Subcutaneous abdominal adipose tissue (tissue), 5 donors: ENCODE data around the gene CXCL8.

ENCODE experiments used
- H3K27ac ChIP-seq: one replicate; pipeline ENCODE4 v1.7.0; 2013; ENCODE audit warnings: low read depth, mild to moderate bottlenecking, inconsistent platforms, low read length, moderate library complexity
- H3K27me3 ChIP-seq, 5 donors: one replicate each; pipeline ENCODE4 v1.7.0; 2013; ENCODE audit warnings: low read length in 5 of 5, inconsistent platforms in 1 of 5; ENCODE audit not compliant: control insufficient read depth in 5 of 5, insufficient read depth in 4 of 5
- H3K36me3 ChIP-seq, 5 donors: one replicate each; pipeline ENCODE4 v1.7.0; 2013; ENCODE audit warnings: low read length in 5 of 5; ENCODE audit not compliant: control insufficient read depth in 5 of 5, insufficient read depth in 5 of 5
- H3K4me1 ChIP-seq, 5 donors: one replicate each; pipeline ENCODE4 v1.7.0; 2013; ENCODE audit warnings: low read length in 5 of 5, mild to moderate bottlenecking in 3 of 5, moderate library complexity in 1 of 5; ENCODE audit not compliant: control insufficient read depth in 5 of 5, insufficient read depth in 5 of 5
- H3K4me3 ChIP-seq, 5 donors: one replicate each; pipeline ENCODE4 v1.7.0; 2013; ENCODE audit warnings: low read length in 5 of 5, low read depth in 1 of 5
- H3K9ac ChIP-seq, 5 donors: one replicate each; pipeline ENCODE4 v1.7.0; 2013; ENCODE audit warnings: low read length in 5 of 5, mild to moderate bottlenecking in 4 of 5, moderate library complexity in 3 of 5
- H3K9me3 ChIP-seq, 5 donors: one replicate each; pipeline ENCODE4 v1.7.0; 2013; ENCODE audit warnings: low read length in 5 of 5; ENCODE audit not compliant: control insufficient read depth in 5 of 5
- donor health status: healthy.
- donor health status: healthy.
- donor health status: healthy.
- donor health status: healthy.
- donor health status: healthy.

The CXCL8 gene

DNA sequence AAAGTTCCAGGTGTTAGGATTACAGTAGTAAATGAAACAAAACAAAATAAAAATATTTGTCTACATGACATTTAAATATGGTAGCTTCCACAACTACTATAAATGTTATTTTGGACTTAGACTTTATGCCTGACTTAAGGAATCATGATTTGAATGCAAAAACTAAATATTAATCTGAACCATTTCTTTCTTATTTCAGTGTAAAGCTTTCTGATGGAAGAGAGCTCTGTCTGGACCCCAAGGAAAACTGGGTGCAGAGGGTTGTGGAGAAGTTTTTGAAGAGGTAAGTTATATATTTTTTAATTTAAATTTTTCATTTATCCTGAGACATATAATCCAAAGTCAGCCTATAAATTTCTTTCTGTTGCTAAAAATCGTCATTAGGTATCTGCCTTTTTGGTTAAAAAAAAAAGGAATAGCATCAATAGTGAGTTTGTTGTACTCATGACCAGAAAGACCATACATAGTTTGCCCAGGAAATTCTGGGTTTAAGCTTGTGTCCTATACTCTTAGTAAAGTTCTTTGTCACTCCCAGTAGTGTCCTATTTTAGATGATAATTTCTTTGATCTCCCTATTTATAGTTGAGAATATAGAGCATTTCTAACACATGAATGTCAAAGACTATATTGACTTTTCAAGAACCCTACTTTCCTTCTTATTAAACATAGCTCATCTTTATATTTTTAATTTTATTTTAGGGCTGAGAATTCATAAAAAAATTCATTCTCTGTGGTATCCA, 1.6 kb downstream of the CXCL8 start:
- H3K36me3 ChIP-seq, result no peaks in the 10 kb centered on the region
- H3K27ac ChIP-seq, result no peak overlapping the region
- H3K9me3 ChIP-seq, result peaks cover 0 to 3% (median 0%) of the 10 kb centered on the region in 5 donors
- H3K4me3 ChIP-seq, result no peak overlapping the region
- H3K9ac ChIP-seq, result no peak overlapping the region
- H3K4me1 ChIP-seq, result peaks cover 0 to 9% (median 0%) of the 10 kb centered on the region in 5 donors
- no peaks in the 10 kb centered on the region for H3K27me3 ChIP-seq

DNA sequence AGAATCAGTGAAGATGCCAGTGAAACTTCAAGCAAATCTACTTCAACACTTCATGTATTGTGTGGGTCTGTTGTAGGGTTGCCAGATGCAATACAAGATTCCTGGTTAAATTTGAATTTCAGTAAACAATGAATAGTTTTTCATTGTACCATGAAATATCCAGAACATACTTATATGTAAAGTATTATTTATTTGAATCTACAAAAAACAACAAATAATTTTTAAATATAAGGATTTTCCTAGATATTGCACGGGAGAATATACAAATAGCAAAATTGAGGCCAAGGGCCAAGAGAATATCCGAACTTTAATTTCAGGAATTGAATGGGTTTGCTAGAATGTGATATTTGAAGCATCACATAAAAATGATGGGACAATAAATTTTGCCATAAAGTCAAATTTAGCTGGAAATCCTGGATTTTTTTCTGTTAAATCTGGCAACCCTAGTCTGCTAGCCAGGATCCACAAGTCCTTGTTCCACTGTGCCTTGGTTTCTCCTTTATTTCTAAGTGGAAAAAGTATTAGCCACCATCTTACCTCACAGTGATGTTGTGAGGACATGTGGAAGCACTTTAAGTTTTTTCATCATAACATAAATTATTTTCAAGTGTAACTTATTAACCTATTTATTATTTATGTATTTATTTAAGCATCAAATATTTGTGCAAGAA, 2.3 kb downstream of the CXCL8 start:
- Histone ChIP-seq H3K27me3 (no peaks in the 10 kb centered on the region), H3K4me3 (no peak overlapping the region), H3K9me3 (peaks cover 0 to 3% (median 0%) of the 10 kb centered on the region in 5 donors), H3K27ac (no peak overlapping the region), H3K36me3 (no peaks in the 10 kb centered on the region), H3K4me1 (peaks cover 0 to 9% (median 0%) of the 10 kb centered on the region in 5 donors), H3K9ac (no peak overlapping the region)

DNA sequence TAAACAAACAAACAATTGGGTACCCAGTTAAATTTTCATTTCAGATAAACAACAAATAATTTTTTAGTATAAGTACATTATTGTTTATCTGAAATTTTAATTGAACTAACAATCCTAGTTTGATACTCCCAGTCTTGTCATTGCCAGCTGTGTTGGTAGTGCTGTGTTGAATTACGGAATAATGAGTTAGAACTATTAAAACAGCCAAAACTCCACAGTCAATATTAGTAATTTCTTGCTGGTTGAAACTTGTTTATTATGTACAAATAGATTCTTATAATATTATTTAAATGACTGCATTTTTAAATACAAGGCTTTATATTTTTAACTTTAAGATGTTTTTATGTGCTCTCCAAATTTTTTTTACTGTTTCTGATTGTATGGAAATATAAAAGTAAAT, 2.9 kb downstream of the CXCL8 start:
- H3K4me3 ChIP-seq, result no peak overlapping the region
- no peaks in the 10 kb centered on the region for H3K36me3 ChIP-seq
- no peak overlapping the region for H3K27ac ChIP-seq
- no peak overlapping the region for H3K9ac ChIP-seq
- peaks cover 0 to 3% (median 0%) of the 10 kb centered on the region in 5 donors for H3K9me3 ChIP-seq
- H3K4me1 ChIP-seq, result peaks cover 0 to 9% (median 0%) of the 10 kb centered on the region in 5 donors
- H3K27me3 ChIP-seq, result no peaks in the 10 kb centered on the region

DNA sequence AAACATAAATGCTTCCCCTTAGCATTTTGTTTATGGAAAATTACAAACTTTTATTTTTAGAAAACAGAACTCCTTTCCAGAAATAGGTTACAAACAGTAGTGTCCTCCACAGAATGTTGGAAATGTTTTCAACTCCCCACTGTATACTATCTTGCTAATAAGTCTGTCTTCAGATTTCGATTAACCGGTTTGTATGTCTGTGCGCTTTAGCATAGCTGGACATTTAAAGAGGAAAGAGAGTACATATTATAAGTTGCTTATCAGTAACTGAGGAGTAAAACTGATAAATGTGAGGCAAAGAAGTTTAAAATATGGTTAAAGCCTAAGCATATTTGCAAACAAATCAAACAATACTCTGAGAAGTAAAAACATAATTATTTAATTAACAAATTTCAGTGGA, 3.4 kb downstream of the CXCL8 start:
- H3K4me3 ChIP-seq, result no peak overlapping the region

DNA sequence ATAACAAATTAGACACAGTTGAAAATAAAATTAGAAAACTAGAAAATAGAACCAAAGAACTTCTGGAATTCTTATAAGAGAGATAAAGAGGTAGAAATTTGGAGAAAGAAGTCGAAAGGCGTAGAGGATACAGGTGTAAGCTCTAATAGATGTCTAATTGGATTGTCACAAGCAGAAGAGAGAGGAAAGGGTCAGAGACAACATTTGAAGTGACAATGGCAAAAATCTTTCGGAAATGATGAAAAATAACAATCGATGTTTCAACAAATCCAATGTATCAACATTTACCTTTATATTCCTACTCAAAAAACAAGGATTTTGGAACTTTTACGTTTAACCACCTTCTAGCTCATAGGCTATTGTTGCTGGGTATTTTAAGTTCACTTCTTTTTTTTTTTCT, 3.8 kb downstream of the CXCL8 start:
- Histone ChIP-seq H3K36me3 (no peaks in the 10 kb centered on the region), H3K9me3 (peaks cover 0 to 3% (median 0%) of the 10 kb centered on the region in 5 donors), H3K9ac (no peak overlapping the region), H3K27ac (no peak overlapping the region), H3K27me3 (no peaks in the 10 kb centered on the region), H3K4me1 (peaks cover 0 to 9% (median 0%) of the 10 kb centered on the region in 5 donors), H3K4me3 (no peak overlapping the region)

More for the DNA sequence above, 3.4 kb downstream of the CXCL8 start:
- Histone ChIP-seq H3K9me3 (peaks cover 0 to 3% (median 0%) of the 10 kb centered on the region in 5 donors), H3K27ac (no peak overlapping the region), H3K36me3 (no peaks in the 10 kb centered on the region), H3K9ac (no peak overlapping the region), H3K4me1 (peaks cover 0 to 9% (median 0%) of the 10 kb centered on the region in 5 donors), H3K27me3 (no peaks in the 10 kb centered on the region)

DNA sequence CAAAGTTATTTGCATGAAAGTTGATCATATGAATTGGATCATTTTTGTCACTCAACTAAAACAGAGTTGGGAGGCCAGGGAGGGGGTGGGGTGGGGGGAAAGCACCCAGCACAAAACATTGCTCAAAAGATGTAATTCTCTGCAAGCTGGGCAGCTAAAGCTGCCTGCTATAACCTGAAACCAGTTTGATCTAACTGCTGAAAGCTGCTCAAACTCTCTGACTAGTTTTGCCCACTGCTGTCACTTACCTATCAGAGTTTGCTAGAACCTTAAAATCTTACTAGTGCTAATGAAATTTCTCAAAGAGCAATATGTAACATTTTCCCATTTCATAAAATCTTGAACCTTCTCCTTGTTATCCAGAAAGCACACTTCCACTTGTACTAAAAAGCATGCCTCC, 10.4 kb downstream of the CXCL8 start:
- no peaks in the 10 kb centered on the region for H3K9me3 ChIP-seq
- H3K36me3 ChIP-seq, result no peaks in the 10 kb centered on the region
- H3K4me1 ChIP-seq, result no peaks in the 10 kb centered on the region
- no peak overlapping the region for H3K27ac ChIP-seq
- no peaks in the 10 kb centered on the region for H3K27me3 ChIP-seq
- no peak overlapping the region for H3K4me3 ChIP-seq
- H3K9ac ChIP-seq, result no peak overlapping the region

DNA sequence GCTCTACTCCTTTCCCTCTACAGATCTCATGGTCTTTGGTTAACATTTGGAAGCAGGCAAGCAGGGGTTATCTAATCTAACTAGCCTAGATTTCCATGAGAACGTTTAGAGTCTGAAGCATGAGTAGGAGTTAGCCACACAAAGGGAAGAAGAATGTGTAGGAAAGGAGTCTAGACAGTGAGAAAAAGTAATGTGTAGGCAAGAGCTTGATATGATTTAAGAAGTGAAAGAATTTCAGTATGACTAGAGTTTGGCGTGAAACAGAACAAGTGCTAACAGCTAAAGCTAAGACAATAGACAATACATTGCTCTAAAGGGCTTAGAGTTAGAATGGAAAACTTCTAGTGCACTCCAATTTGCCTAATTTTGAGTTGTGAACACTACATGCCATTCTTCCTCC, 10.8 kb downstream of the CXCL8 start:
- Histone ChIP-seq H3K4me3 (no peak overlapping the region), H3K27ac (no peak overlapping the region), H3K9me3 (no peaks in the 10 kb centered on the region), H3K36me3 (no peaks in the 10 kb centered on the region), H3K4me1 (no peaks in the 10 kb centered on the region), H3K27me3 (no peaks in the 10 kb centered on the region), H3K9ac (no peak overlapping the region)

DNA sequence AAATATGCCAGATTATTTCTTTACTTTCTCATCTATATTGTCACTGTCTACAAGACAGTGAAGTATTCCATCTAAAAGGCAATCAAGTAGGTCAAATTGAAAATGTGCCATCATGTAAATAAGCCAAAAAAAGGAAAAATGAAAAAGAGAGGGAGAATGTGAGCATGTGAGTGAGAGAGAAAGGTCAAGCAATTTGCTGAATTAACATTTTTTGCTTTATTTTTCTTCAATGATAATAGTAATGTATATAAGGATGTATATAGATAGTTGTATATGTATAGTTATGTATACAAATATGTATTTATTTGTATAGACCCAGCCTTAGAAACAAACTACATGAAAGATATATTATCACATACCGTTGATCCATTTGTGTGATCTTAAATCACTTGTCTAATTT, 11.5 kb downstream of the CXCL8 start:
- no peaks in the 10 kb centered on the region for H3K4me1 ChIP-seq
- H3K9ac ChIP-seq, result no peak overlapping the region
- H3K9me3 ChIP-seq, result no peaks in the 10 kb centered on the region
- H3K27me3 ChIP-seq, result no peaks in the 10 kb centered on the region
- no peaks in the 10 kb centered on the region for H3K36me3 ChIP-seq
- no peak overlapping the region for H3K27ac ChIP-seq
- H3K4me3 ChIP-seq, result no peak overlapping the region

DNA sequence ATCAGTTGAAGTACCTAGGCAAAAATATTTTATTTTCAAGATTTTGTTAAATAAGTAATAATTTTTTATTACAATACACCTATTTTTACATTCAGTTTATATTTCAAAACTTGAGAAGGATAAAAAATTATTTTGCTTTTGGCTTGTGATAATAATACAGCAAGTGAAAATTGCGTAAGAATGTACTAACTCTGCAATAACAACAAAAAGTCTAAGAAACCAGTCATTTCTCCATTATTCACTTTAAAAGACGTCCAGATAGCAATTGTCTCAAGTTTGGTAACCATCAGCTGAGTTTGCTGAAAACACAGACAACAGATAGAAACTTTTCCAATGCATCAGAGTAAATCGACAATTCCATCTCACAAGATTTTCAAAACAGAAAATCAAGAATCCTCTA, 12.1 kb downstream of the CXCL8 start:
- Histone ChIP-seq H3K27me3 (no peaks in the 10 kb centered on the region), H3K9me3 (no peaks in the 10 kb centered on the region), H3K27ac (no peak overlapping the region), H3K4me3 (no peak overlapping the region), H3K9ac (no peak overlapping the region), H3K4me1 (no peaks in the 10 kb centered on the region), H3K36me3 (no peaks in the 10 kb centered on the region)

DNA sequence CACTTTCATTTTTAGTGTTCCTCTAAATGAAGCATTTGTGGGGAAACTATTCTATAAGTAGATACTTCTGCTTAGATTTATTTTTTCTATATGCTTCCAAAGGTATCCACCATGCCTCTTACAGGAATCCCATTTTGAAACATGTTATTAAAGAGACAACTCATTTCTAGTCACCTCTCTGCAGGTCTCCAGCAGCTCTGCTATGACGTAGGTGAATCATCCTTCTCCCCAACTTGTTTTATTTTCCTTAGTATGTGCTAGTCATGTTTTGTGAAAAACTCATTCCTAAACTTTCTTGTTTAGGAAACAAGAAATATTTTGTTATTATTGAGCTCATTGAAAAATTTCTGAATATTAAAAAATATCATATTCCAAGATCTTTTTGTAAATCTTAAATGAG, 12.8 kb downstream of the CXCL8 start:
- Histone ChIP-seq H3K27me3 (no peaks in the 10 kb centered on the region), H3K4me1 (no peaks in the 10 kb centered on the region), H3K36me3 (no peaks in the 10 kb centered on the region), H3K4me3 (no peak overlapping the region), H3K9me3 (no peaks in the 10 kb centered on the region), H3K27ac (no peak overlapping the region), H3K9ac (no peak overlapping the region)
